Prostate gland (tissue), 2 donors: ENCODE results near the gene NFIX.

Experiments
- POLR2A ChIP-seq: fragments of 450-650 bp; IDR thresholded peaks from one replicate; pipeline ENCODE4 v1.6.1; 2016; ENCODE audit warnings: antibody characterized with exemption, mild to moderate bottlenecking
- TF ChIP-seq, protein P1 (sequence below), 4 experiments: fragments of 200-600 bp in 2 of 4; fragments of 450-650 bp in 2 of 4; sonication (generic) in 2 of 4; IDR thresholded peaks; 1 replicate in 3 of 4; 2 replicates in 1 of 4; pipeline ENCODE4 v1.5.1; 2016 to 2019; ENCODE audit warnings: antibody characterized with exemption in 4 of 4, mild to moderate bottlenecking in 2 of 4, moderate library complexity in 2 of 4

DNA sequence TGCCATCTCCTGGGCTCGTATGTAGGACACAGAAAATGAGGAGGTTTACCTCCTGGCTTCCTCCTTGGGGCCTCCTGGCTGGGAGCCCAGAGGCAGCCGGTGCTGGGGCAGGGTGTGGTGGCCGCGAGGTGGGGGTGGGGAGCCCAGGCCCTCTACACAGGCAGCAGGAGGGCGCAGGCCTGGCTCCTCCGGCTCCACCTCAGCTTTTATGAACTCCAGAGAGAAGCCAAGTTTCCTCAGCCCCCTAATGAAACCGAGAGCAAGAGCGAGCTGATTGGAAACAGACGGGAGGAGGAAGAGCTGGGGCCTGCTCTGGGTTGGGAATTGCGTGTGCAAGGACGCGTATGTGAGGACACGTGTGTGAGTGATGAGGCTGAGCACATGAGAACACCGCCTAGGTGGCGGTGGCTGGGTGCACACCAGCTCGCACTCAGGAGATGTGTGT, 84.3 kb downstream of the NFIX start:
- TF ChIP-seq, protein P1, sequence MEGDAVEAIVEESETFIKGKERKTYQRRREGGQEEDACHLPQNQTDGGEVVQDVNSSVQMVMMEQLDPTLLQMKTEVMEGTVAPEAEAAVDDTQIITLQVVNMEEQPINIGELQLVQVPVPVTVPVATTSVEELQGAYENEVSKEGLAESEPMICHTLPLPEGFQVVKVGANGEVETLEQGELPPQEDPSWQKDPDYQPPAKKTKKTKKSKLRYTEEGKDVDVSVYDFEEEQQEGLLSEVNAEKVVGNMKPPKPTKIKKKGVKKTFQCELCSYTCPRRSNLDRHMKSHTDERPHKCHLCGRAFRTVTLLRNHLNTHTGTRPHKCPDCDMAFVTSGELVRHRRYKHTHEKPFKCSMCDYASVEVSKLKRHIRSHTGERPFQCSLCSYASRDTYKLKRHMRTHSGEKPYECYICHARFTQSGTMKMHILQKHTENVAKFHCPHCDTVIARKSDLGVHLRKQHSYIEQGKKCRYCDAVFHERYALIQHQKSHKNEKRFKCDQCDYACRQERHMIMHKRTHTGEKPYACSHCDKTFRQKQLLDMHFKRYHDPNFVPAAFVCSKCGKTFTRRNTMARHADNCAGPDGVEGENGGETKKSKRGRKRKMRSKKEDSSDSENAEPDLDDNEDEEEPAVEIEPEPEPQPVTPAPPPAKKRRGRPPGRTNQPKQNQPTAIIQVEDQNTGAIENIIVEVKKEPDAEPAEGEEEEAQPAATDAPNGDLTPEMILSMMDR (IDR thresholded peaks at IDR 0.05), result no peak
- TF ChIP-seq POLR2A, result no peak
